NCI-H128 (cell line): ENCODE measurements around the gene ZNF516.

Experiments used
- DNase-seq: peaks from one replicate; lab custom pipeline; 2025; ENCODE audit not compliant: unreplicated experiment; lab: John Stamatoyannopoulos, UW

ZNF516 gene

DNA sequence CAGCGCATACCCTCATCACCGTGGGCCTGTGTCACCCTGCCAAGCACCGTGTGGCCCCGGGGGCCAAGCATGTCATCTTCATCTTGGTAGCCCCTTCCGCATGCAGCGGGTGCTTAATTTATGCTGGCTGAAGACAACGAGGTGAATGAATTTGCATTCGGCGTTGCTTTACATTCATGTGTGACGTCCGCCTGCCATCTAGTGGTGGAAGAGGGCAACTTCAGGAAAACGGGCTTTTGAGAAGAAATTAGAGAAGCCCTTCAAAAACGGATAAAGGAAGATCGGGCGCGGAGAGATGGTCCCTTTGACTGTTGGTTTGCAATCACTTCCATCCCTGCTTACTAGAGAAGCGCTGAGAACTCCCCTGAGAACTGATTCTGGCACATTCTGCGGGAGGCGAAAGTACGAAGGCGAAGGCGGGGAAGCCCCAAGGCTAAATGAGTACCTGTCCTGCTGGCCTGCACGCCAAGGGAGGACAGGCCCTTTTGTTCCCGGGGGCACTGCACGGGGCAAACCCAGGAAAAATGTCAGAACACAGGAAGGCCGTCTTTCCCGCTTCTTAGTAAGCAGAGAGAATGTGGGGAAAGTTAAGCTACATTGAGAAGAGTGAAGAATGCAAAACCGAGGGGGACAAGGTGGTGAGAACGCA, 145.9 kb downstream of the ZNF516 start:
- peak; percentile 80 for DNase-seq

DNA sequence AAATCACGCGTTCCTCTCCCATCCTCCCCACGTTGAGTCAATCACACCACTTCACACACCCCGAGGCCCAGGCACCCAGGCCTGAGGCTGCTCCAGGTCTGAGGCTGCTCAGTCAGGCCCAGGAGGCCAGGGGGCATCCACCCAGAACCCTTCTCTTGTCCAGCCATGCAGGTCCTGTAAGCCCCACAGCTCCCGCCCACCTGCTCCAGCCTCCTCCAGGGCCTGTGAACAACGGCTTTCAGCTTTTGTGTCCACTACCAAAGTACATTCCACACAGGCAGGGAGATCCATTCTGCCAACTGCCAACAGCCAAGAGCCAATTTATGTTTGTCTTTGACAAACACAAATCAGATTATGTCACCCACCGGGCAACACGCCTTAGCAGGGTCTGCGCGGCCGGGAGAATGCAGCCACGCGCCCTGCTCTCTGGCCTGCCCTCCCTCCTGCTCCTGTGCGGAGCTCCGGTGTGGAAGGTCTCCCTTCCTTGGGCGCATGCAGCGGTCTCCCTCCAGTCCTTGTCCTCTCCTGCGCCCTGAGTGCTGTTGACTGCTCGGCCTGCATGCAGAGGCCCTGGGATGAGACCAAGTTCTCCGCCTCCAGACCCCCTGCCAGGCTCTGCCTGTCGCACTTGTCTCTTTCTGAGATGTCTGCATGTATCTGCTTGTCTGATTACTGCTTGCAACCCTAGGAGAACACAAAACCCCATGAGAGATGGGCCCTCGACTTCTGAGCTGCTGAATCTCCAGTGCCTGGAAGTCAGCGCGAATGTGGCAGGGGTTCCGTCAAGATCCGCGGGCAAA, 146.6 kb downstream of the ZNF516 start:
- no peak for DNase-seq

DNA sequence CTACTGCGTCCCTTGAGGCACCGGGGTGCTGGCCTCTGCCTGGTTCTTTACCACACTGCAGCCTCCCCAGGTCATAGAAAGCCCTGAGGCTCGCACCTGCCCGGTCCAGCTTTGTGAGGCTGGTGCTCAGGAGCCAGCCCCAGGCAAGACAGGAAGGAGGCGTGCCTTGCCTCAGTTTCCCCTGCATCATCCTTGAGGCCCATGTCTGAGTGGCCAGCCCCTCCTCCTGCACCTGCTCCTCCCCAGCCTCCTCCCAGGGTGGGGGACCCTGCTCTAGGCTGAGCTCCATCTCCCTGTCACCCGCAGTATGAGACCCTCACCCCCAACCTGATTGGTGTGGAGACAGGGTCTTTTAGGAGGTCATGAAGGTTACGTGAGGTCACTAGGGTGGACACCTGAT, 147.7 kb downstream of the ZNF516 start:
- DNase-seq: no peak

DNA sequence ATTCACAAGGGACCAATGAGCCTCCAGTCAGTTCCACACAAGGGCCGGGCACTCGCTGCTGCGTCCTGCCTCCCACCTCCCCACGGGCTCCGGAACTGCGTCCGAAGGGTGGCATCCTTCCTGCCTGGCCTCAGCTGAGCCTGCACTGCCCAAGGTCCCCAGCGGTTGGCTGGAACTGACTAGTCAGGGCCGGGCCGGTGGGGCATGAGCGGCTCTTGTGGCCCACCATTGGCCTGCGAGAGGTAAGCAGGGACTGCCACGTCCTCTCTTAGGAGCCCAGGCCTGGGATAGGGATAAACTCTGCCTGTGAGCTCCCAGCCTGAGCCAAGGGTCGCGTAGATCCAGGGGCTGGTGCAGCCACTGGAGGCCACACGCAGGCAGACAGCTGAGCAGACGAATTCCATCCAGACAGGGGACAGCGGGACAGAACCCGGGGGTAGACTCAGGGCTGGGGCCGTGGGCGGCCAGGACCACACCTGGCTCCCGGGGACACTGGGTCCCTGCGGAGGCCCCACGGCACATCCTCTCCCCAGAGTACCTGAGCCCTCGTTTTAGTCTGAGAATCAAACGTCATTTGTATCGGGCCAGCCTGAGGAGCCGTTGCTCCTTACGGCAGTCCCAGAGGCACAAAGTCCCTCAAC, 148.4 kb downstream of the ZNF516 start:
- no peak for DNase-seq

DNA sequence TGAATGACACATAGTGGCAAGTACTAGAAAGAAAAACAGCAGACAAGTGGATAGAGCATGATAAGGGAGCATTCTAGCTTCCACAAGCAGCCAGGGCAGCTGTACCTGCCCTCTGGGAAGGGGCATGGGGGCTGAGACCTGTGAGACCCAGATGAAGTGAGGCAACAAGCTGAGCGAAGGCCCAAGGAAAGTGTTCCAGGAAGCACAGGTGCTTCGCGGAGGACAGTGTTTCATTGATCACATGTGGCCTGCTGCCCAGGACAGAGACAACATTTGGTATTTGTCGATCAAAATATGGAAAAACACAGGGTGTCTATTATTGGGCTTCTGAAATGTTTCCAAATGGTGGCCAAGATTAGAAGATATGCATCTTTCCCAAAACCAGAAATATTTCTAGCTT, 149.1 kb downstream of the ZNF516 start:
- DNase-seq: no peak

DNA sequence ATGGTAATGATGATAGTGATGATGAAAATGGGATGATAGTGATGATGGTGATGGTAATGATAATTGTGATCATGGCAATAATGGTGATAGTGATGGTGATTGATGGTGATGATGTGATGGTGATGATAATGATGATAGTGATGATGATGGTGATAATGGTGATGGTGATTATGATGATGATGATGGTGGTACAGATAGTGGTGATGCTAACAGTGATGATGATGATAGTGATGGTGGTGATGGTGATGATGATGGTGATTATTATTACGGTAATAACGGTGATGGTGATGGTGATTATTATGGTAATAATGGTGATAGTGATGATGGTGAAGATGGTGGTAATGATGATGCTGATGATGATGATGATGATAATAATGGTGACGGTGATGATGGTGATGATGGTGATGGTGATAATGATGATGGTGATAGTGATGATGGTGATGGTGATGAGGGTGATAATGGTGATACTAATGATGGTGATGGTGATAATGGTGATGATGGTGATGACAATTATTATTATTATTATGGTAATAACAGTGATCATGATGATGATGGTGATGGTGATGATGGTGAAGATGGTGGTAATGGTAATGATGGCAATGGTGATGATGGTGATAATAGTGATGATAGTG, 151.0 kb downstream of the ZNF516 start:
- DNase-seq: no peak

DNA sequence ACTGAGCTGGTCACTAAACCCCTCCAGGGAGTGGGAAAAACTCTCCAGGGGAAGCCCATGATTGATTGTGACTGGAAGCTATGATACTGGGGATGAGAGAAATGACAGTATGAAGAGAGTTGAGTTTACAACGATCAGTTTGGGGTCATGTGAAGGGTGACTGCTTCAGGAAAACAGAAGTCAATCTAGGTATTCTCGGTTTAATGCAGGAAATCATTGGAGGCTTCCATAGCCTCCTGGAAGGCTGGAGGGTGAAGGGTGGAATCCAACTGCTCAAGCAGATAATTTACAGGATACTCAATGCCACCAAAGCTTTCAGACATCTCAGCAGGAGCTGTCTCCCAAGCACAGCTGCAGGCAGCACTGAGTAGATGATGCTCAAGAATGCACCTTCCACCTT, 154.6 kb downstream of the ZNF516 start:
- DNase-seq: no peak

DNA sequence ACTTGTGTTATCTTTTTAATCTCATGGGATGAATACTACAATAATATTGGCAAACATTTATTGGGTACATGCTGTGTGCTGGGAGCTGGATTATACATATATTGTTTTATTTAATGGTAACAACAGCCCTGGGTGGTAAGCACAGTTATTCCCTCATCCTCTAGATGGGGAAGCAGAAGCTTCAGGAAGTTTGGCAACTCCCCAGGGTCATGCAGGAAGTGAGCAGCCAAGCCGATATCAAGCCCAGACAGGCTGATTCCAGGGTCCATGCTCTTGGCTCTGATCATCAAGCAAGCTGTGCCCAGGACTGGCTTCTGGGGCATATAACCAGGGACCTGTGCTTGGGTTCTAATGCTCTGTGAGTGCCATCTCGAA, 155.8 kb downstream of the ZNF516 start:
- DNase-seq: no peak

DNA sequence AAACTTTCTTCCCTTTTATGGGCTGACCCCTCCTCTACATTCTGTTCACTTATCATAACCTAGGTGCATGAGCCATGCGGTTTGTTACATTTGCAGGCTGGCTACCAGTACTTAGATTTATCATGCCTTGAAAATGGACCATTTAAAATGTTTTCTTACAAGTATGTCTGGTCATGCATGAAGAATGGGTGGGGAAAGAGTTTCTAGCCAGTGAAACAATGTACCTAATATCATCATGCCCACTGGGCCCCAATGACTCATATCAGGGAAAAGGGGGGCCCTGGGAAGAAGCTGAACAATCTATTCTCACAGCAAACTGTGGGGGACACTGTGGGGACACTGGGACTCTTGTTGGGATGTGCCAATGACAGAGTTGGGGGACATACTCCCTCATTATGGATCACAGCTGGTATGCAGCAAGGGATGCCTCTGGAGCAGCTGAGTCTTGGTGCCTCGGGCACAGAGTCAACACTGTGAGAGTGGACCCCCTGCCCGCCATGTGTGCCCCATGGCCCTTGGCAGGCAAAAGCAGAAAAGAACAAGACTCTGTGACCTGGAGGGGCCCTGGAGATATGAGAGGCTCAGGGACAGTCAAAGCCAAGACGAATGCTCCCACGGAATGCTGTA, 156.3 kb downstream of the ZNF516 start:
- DNase-seq: no peak

DNA sequence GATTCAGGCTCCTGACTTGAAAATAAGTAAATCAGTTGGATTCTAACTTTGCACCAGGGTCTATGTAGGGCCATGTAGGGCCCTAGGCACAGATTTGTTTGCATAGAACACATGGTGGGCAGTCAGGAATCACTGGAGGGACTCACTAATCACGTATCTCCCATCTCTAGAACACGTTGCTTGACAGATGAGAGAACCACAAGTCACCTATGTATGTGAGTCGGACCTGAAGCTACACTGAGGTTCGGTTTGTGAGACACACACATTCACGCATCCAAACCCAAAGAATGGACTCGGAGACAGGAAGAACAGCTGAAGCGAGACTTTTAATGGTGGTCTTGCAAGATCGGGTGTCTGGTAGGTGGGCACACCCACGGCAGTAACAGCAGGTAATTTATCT, 157.0 kb downstream of the ZNF516 start:
- DNase-seq: no peak

DNA sequence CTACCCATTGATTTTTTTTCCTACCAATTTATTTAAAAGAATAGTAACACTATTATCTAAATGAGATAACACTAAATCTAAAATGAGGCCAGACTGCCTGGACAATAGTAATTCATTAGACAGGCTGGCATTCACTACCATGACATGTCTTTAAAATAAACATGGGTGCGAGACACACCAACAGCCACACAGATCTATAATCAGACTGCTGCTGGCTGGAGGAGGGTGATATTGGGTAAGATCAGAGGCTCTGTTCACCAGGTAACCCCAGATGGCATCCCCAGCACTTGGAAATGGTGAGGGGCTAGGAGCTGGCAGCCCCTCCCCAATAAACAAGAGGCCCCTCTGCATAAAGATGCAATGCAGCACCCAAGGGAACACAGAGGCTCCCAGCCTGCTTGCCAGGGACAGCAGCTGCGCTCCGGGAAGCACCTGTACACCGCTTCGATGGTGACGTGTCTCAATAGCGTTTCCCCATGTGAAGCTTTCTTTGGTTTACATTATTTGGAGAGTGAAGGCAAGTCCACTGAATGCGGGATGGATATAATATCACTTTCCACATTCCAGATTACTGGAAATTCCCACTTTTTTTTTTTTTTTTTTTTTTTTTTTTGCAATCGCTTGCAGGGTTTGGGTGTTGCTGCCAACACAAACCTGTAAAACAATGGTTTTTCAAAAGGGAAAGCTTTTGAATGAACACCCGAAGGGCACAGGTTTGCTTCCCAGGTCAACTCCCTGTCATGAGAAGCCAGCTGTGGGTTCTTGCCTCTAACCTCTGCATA, 159.0 kb downstream of the ZNF516 start:
- no peak for DNase-seq

DNA sequence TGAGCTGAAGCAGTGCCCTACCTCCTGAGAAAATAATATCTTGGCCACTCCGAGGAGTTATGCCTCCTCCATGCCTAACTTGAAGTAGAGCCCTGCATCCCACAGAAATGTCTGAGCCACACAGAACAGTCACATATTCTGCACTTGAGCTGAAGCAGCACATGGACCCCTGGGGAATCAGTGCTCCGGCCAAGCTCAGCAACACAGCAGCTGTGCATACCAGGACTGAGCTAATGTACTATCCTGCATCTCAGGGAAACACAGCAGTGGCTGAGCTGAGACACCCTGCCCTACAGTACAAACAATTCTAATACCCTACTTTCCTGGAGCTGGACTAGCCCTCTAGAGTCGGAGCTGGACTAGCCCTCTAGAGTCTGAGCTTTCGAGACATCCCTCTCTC, 166.9 kb downstream of the ZNF516 start:
- no peak for DNase-seq

DNA sequence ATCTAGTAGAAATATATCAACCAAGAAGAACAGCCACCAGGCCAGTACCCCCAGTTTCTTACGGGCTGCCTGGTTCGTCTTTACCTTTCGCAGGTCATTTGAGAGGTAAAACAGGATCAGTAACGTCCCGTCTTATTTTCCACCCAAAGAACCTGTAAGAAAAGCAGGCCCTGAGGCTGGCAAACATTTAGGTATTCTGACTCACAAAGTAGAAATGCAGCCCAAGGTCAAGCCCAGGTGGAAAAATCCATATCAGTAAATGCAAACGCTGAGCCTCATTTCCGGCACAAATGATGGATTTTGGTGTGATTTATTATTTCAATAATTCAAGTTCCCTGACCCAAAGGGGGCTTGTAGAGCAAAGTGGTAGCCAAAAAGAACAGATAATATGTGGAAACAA, 171.2 kb downstream of the ZNF516 start:
- DNase-seq: no peak

DNA sequence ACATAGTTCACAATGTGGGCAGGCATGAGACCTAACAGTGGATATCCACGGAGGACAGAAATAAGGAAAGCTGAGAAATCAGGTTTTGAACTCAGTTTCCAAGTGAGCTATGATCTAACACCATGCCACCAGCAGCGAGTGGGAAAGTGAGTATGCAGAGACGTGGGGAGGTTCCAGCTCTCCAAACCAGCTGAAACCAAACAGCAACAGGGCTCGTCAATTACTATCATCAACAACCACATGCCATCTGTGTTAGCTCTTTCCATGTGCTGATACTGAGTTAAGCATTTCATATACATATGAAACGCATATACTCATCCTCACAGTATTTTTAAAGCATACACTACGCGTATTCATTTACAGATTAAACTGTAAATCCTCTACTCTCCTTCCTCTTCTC, 172.4 kb downstream of the ZNF516 start:
- DNase-seq: no peak

DNA sequence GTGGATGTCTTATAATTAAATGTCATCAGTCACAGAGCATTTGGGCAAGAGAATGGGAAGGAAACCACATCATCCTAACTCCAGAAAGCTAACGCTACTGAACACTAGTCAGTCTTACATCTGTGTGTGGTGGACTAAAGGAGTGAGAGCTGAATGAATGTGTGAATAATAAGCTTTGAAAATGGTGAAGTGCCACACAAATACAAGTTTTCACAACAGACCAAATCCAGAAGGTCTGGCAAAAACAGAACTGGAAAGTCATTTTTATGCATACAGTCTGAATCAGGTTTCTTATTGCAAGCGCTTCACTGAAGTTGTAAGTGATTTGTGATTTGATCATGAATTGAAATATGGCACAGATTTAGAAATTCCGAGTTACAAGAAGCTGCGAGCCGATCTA, 175.7 kb downstream of the ZNF516 start:
- no peak for DNase-seq

DNA sequence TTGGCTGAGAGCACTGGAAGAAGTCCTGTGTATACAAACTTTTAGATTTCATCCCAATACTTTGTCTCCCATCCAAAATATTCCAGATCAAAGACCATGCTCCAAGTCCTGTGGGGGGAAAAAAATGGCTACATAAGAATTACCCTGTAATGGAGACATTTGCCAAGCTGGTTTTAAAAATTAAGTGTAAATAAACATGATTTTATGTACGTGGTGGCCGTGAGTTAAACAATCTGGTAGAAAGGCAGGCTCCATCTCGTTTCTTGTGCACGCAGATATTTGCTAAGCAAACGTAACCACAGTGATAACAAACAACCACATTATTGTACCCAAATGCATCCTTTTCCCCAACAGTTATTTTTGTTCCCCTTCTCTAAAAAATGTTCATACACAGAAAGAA, 176.4 kb downstream of the ZNF516 start:
- no peak for DNase-seq

DNA sequence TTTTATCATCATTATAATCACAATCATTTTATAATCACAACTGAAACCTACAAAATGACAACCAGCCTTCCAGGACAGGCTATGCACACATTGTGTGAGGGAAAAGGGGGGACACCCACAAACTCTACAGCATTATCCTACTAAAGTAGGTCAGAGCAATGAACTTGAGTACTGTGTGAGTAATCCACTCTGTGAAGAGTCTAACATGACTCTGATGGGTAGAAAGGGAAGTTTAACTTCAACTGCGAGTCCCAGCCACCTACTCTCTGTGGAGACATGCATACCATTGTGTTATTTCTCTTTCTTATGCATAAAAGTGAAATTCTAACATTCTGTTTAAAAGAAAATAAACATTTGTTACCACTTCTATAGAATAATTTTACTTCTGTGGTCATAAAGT, 177.9 kb downstream of the ZNF516 start:
- DNase-seq: no peak

DNA sequence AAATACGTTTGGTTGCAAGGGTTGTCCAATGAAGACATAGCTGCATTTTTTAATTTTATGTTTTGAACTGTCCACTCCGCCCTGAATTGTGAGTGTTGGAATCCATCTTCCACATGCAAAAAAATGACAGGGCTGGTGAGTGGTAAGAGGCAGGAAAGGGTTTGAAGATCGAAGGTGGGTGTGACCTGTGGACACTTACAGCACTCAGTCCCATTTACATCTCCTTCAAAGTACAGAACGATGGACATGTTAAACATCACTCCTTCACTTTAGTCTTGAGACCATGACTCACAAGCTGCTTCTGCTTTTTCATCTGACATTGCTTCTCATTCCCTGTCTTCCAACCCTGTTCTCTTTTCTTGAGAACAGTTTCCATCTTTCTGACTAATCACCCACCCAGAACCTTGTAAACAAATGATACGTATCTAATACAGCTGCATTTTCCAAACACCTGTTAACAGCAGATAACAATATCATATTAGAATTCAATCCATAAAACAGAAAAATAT, 179.3 kb downstream of the ZNF516 start:
- DNase-seq: no peak

DNA sequence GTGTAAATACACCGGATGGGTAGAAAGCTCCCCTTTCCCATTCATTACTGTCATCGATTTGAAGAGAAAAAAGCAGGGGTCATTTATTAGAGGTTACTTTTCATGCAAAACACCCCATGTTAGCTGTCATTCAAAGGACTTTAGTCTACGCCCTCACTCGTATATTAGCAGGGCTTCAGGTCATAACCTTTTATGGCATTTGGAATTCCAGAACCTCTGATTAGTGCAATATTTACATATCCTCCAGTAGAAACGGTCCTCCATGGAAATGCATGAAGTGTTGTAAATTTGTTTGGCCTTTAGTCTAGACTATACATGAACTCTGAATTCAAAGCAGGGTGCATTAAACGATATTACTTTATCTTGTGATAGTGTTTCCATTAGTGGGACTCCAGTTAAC, 180.5 kb downstream of the ZNF516 start:
- DNase-seq: no peak

DNA sequence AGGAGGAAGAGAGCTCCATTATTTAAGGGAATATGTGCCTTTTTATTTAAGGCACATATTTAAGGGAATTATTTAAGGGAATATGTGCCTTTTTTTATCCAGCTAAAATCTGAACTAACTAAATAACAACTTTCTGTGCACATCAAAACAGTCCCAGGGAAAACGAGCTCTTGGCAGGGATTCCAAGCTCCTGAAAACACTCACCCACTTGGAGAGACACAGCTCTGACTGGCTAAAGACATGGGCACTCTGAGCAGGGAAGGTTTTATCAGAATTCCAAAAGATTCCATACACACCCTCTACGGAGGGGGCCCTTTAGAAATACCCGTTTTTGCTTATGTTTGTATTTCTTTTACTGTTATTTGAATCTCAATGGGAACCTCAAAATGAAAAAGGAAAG, 181.0 kb downstream of the ZNF516 start:
- no peak for DNase-seq
